OCI-LY7 (cell line): ENCODE data around the gene DBNDD1. TPM values are rescaled to one million over a fixed set of nuclear protein-coding genes. Genes with fewer than 3 reads are reported as not detected.

ENCODE experiments used
- BruUV-seq: library from RNA; stranded (reverse); fragments of 400-500 nt; replicated peaks from 2 replicates; lab custom pipeline; 2021; lab: Mats Ljungman, UMichigan
- CTCF ChIA-PET: fragments of 300-600 bp; sonication (Branson Sonifier 250); formaldehyde crosslinking; loops from one replicate; lab custom pipeline; 2022; ENCODE audit warnings: antibody characterized with exemption; ENCODE audit not compliant: unreplicated experiment; lab: Charles Lee
- POLR2A ChIA-PET: fragments of 300-600 bp; sonication (Branson Sonifier 250); formaldehyde crosslinking; loops from one replicate; lab custom pipeline; 2022; ENCODE audit warnings: antibody characterized with exemption; lab: Charles Lee
- DNase-seq: peaks from one replicate; pipeline ENCODE4 v3.0.0-alpha.2; 2015; ENCODE audit warnings: low spot score
- H2AFZ ChIP-seq: fragments of 200-600 bp; sonication (generic), shearing (Covaris generic); 2 replicates; pipeline ENCODE4 v1.6.1; 2014; ENCODE audit warnings: mild to moderate bottlenecking, antibody characterized with exemption, low read length, moderate library complexity
- H3K27ac ChIP-seq: fragments of 200-600 bp; sonication (generic); 2 replicates; pipeline ENCODE4 v1.5.1; 2014; ENCODE audit warnings: mixed run types, low read depth, mild to moderate bottlenecking, moderate library complexity, low read length, inconsistent platforms; ENCODE audit not compliant: poor library complexity, severe bottlenecking
- H3K36me3 ChIP-seq: fragments of 200-600 bp; sonication (generic); 2 replicates; pipeline ENCODE4 v1.6.1; 2014; ENCODE audit warnings: mild to moderate bottlenecking, antibody characterized with exemption, low read length, moderate library complexity, mixed read lengths; ENCODE audit not compliant: insufficient read depth
- H3K4me1 ChIP-seq: fragments of 200-600 bp; sonication (generic); 2 replicates; pipeline ENCODE4 v1.5.1; 2014; ENCODE audit warnings: mild to moderate bottlenecking, low read length; ENCODE audit not compliant: insufficient read depth, poor library complexity, severe bottlenecking
- H3K4me2 ChIP-seq: fragments of 200-600 bp; sonication (generic); 2 replicates; pipeline ENCODE4 v1.6.1; 2014; ENCODE audit warnings: mild to moderate bottlenecking, low read length
- H3K4me3 ChIP-seq: fragments of 200-600 bp; sonication (generic); 2 replicates; pipeline ENCODE4 v1.5.1; 2014; ENCODE audit warnings: mild to moderate bottlenecking, low read depth, low read length; ENCODE audit not compliant: poor library complexity, severe bottlenecking
- H3K79me2 ChIP-seq: fragments of 200-600 bp; sonication (generic); 2 replicates; pipeline ENCODE4 v1.6.1; 2016; ENCODE audit warnings: low read depth, mild to moderate bottlenecking, low read length, moderate library complexity, mixed read lengths; ENCODE audit not compliant: insufficient read depth
- H3K9me2 ChIP-seq: fragments of 200-600 bp; sonication (generic); 2 replicates; pipeline ENCODE4 v1.6.1; 2016; ENCODE audit warnings: mild to moderate bottlenecking, low read length, mixed read lengths; ENCODE audit not compliant: insufficient read depth
- H3K9me3 ChIP-seq: fragments of 200-600 bp; sonication (generic); 2 replicates; pipeline ENCODE4 v1.6.1; 2014; ENCODE audit warnings: mild to moderate bottlenecking, mixed run types, low read length, mixed read lengths
- H4K20me1 ChIP-seq: fragments of 200-600 bp; sonication (generic); 2 replicates; pipeline ENCODE4 v1.6.1; 2014; ENCODE audit warnings: mild to moderate bottlenecking, antibody characterized with exemption, low read length, moderate library complexity, mixed read lengths; ENCODE audit not compliant: insufficient read depth
- CTCF ChIP-seq: fragments of 200-600 bp; sonication (generic); conservative IDR thresholded peaks from 2 replicates; pipeline ENCODE4 v1.5.1; 2014; ENCODE audit warnings: mild to moderate bottlenecking, antibody characterized with exemption, low read length, moderate library complexity, mixed read lengths
- EZH2phosphoT487 ChIP-seq: fragments of 200-600 bp; sonication (generic); IDR thresholded peaks from 2 replicates; pipeline ENCODE4 v1.6.1; 2018; ENCODE audit warnings: low read depth, borderline replicate concordance, mild to moderate bottlenecking, mixed run types, antibody characterized with exemption, low read length, moderate library complexity, mixed read lengths
- intact Hi-C: fragments of 100-400 bp; cut with micrococcal nuclease; formaldehyde crosslinking; loops from one replicate; pipeline ENCODE4 v1.10.0; 2022; ENCODE audit not compliant: unreplicated experiment
- total RNA-seq, 2 experiments: library from RNA; depleted of rRNA in 1 of 2; stranded (reverse); fragments of >200 nt in 1 of 2; shearing (Covaris generic) in 1 of 2; gene quantifications; 2 replicates each; pipeline ENCODE4 v1.2.3, GENCODE V29; 2014 to 2022

Gene DBNDD1
- total RNA-seq, 2 experiments from 2014 or later, result 0.57 to 0.98 TPM

- intact Hi-C loops, result no loop called here
- Histone ChIP-seq H3K79me2 (no peaks in the 10 kb centered on the region), H3K27ac (no peak overlapping the region), H3K9me2 (no peaks in the 10 kb centered on the region), H3K9me3 (0 out of 2 replicates have a peak, but pooled peaks cover 4% of the 10 kb centered on the region), H2AFZ (no peak overlapping the region), H3K36me3 (peaks cover 12% of the 10 kb centered on the region), H4K20me1 (no peaks in the 10 kb centered on the region), H3K4me3 (no peak overlapping the region), H3K4me2 (no peak overlapping the region), H3K4me1 (no peaks in the 10 kb centered on the region)
- no peak for DNase-seq
- POLR2A ChIA-PET, result no interaction called here
- CTCF ChIA-PET, result no interaction called here
- TF ChIP-seq CTCF, result no peak
- TF ChIP-seq EZH2phosphoT487, result no peak
- no TSS peak for BruUV-seq
Measured at GRCh38 chr16:90032674-90033331, 13.5 kb upstream of the DBNDD1 start.

GRCh38 chr16:90031931-90032673 lies 12.8 kb upstream of the DBNDD1 start:
- H2AFZ ChIP-seq, result no peak overlapping the region
- H3K36me3 ChIP-seq, result peaks cover 12% of the 10 kb centered on the region
- ChIA-PET POLR2A (no interaction called here), CTCF (no interaction called here)
- intact Hi-C loops, result no loop called here
- no peak overlapping the region for H3K4me2 ChIP-seq
- TF ChIP-seq CTCF (no peak), EZH2phosphoT487 (no peak)
- no peak for DNase-seq
- no peaks in the 10 kb centered on the region for H3K79me2 ChIP-seq
- no peaks in the 10 kb centered on the region for H3K4me1 ChIP-seq
- no peak overlapping the region for H3K4me3 ChIP-seq
- H3K27ac ChIP-seq, result no peak overlapping the region
- no peaks in the 10 kb centered on the region for H3K9me2 ChIP-seq
- BruUV-seq, result no TSS peak
- H4K20me1 ChIP-seq, result no peaks in the 10 kb centered on the region
- H3K9me3 ChIP-seq, result 0 out of 2 replicates have a peak, but pooled peaks cover 4% of the 10 kb centered on the region
